Mesodermal cell (in vitro differentiated cells): ENCODE data around the gene LRIT2.

Source experiments
- H3K27ac ChIP-seq: 2 replicates; pipeline ENCODE4 v1.7.0; 2013; ENCODE audit warnings: mild to moderate bottlenecking, low read depth, low read length, moderate library complexity; ENCODE audit not compliant: severe bottlenecking
- H3K36me3 ChIP-seq: 2 replicates; pipeline ENCODE4 v1.7.1; 2013; ENCODE audit warnings: mild to moderate bottlenecking, low read length, moderate library complexity; ENCODE audit not compliant: control insufficient read depth, insufficient read depth
- H3K4me1 ChIP-seq: one replicate; pipeline ENCODE4 v1.7.1; 2013; ENCODE audit warnings: mild to moderate bottlenecking, low read length; ENCODE audit not compliant: insufficient read depth, control insufficient read depth, poor library complexity, severe bottlenecking
- H3K4me3 ChIP-seq: 2 replicates; pipeline ENCODE4 v1.7.0; 2013; ENCODE audit warnings: low read length, control low read depth, mild to moderate bottlenecking; ENCODE audit not compliant: insufficient read depth, poor library complexity, severe bottlenecking; ENCODE audit errors: extremely low read depth
- H3K9me3 ChIP-seq: 2 replicates; pipeline ENCODE4 v1.7.1; 2013; ENCODE audit warnings: mild to moderate bottlenecking, low read length, moderate library complexity; ENCODE audit not compliant: control insufficient read depth
- WGBS, 2 experiments: methylation state at CpG; one replicate each; pipeline ENCODE4 v1.1.5; 2013; ENCODE audit warnings: missing lambda C conversion rate in 2 of 2; ENCODE audit not compliant: insufficient coverage in 2 of 2; 5-methylcytosine and 5-hydroxymethylcytosine counted together

Gene LRIT2

GRCh38 chr10:84258034-84258695, 32.8 kb upstream of the LRIT2 start:
- no peaks in the 10 kb centered on the region for H3K36me3 ChIP-seq
- H3K9me3 ChIP-seq, result no peaks in the 10 kb centered on the region
- no peaks in the 10 kb centered on the region for H3K4me1 ChIP-seq
- H3K4me3 ChIP-seq, result no peak overlapping the region
- H3K27ac ChIP-seq, result no peak overlapping the region
- WGBS, 2 experiments, result 86 to 91% methylated on average over 5 to 7 of the region's 7 CpGs

GRCh38 chr10:84257343-84258020, 32.1 kb upstream of the LRIT2 start:
- Histone ChIP-seq H3K27ac (no peak overlapping the region), H3K36me3 (no peaks in the 10 kb centered on the region), H3K4me3 (no peak overlapping the region), H3K9me3 (no peaks in the 10 kb centered on the region), H3K4me1 (no peaks in the 10 kb centered on the region)
- 86 to 95% methylated on average over 13 to 15 of the region's 15 CpGs for WGBS, 2 experiments

GRCh38 chr10:84256510-84257342, 31.4 kb upstream of the LRIT2 start:
- Histone ChIP-seq H3K4me3 (no peak overlapping the region), H3K4me1 (no peaks in the 10 kb centered on the region), H3K36me3 (no peaks in the 10 kb centered on the region), H3K27ac (no peak overlapping the region), H3K9me3 (no peaks in the 10 kb centered on the region)
- WGBS, 2 experiments, result 52 to 70% methylated on average over 20 to 28 of the region's 35 CpGs

GRCh38 chr10:84254552-84255478, 29.5 kb upstream of the LRIT2 start:
- Histone ChIP-seq H3K36me3 (no peaks in the 10 kb centered on the region), H3K27ac (no peak overlapping the region), H3K4me3 (no peak overlapping the region), H3K9me3 (no peaks in the 10 kb centered on the region), H3K4me1 (no peaks in the 10 kb centered on the region)
- 92 to 97% methylated on average over 7 to 8 of the region's 10 CpGs for WGBS, 2 experiments

- Histone ChIP-seq H3K27ac (no peak overlapping the region), H3K4me1 (no peaks in the 10 kb centered on the region), H3K9me3 (no peaks in the 10 kb centered on the region), H3K36me3 (no peaks in the 10 kb centered on the region), H3K4me3 (no peak overlapping the region)
- WGBS, 2 experiments, result 92% methylated on average over 12 of the region's 12 CpGs; no CpG with 5 or more reads in 1 of the 2 experiments
Measured at GRCh38 chr10:84248794-84249193, 23.4 kb upstream of the LRIT2 start.

- no peak overlapping the region for H3K27ac ChIP-seq
- H3K9me3 ChIP-seq, result no peaks in the 10 kb centered on the region
- no peaks in the 10 kb centered on the region for H3K4me1 ChIP-seq
- H3K36me3 ChIP-seq, result no peaks in the 10 kb centered on the region
- WGBS, 2 experiments, result 86 to 95% methylated on average over 4 to 5 of the region's 6 CpGs
- H3K4me3 ChIP-seq, result no peak overlapping the region
Measured at GRCh38 chr10:84247496-84247895, 22.2 kb upstream of the LRIT2 start.

GRCh38 chr10:84244651-84245270, 19.4 kb upstream of the LRIT2 start, which contains the start of gene RGR:
Gene RGR, plus strand, starts transcription at chr10:84245053. Its CDS starts 38 bp downstream, at chr10:84245091.
- WGBS, 2 experiments, result 74 to 76% methylated on average over 6 to 7 of the region's 9 CpGs

GRCh38 chr10:84243759-84244158, 18.4 kb upstream of the LRIT2 start:
- H3K36me3 ChIP-seq, result no peaks in the 10 kb centered on the region
- no peak overlapping the region for H3K27ac ChIP-seq
- no peaks in the 10 kb centered on the region for H3K4me1 ChIP-seq
- H3K4me3 ChIP-seq, result no peak overlapping the region
- WGBS, 2 experiments, result 89 to 96% methylated on average over 3 of the region's 3 CpGs
- H3K9me3 ChIP-seq, result no peaks in the 10 kb centered on the region

More at GRCh38 chr10:84244651-84245270, 19.4 kb upstream of the LRIT2 start, which contains the start of gene RGR:
- no peak within 1 kb of the TSS for H3K4me3 ChIP-seq
- H3K27ac ChIP-seq, result no peak within 1 kb of the TSS
- no peaks in the 10 kb centered on the region for H3K9me3 ChIP-seq
- no peaks in the 10 kb centered on the region for H3K4me1 ChIP-seq
- no peaks in the 10 kb centered on the region for H3K36me3 ChIP-seq

GRCh38 chr10:84241185-84241790, 15.9 kb upstream of the LRIT2 start, which contains the start of gene LRIT1:
Gene LRIT1, minus strand, starts transcription at chr10:84241546. Its CDS starts 107 bp downstream, at chr10:84241439.
- WGBS, 2 experiments, result 87 to 96% methylated on average over 8 of the region's 13 CpGs
- no peaks in the 10 kb centered on the region for H3K36me3 ChIP-seq
- no peak within 1 kb of the TSS for H3K27ac ChIP-seq
- H3K4me1 ChIP-seq, result no peaks in the 10 kb centered on the region
- no peak within 1 kb of the TSS for H3K4me3 ChIP-seq
- no peaks in the 10 kb centered on the region for H3K9me3 ChIP-seq
